Activated CD8-positive, alpha-beta memory T cell treated with anti-CD3 and anti-CD28 coated beads for 4 hours (primary cell): ENCODE results near the gene MYO5A.
"Not testable (repeated sequence)": the region's sequence is repeated elsewhere in the genome, so short reads cannot be mapped to it uniquely, and the experiment has no call there.

Experiments
- DNase-seq, 2 donors: peaks; one replicate each; pipeline ENCODE4 v3.0.0-alpha.2; 2020; ENCODE audit warnings: low read depth in 2 of 2

The MYO5A gene

GRCh38 chr15:52463638-52464037 lies 65.0 kb downstream of the MYO5A start:
- DNase-seq = no peak

DNA sequence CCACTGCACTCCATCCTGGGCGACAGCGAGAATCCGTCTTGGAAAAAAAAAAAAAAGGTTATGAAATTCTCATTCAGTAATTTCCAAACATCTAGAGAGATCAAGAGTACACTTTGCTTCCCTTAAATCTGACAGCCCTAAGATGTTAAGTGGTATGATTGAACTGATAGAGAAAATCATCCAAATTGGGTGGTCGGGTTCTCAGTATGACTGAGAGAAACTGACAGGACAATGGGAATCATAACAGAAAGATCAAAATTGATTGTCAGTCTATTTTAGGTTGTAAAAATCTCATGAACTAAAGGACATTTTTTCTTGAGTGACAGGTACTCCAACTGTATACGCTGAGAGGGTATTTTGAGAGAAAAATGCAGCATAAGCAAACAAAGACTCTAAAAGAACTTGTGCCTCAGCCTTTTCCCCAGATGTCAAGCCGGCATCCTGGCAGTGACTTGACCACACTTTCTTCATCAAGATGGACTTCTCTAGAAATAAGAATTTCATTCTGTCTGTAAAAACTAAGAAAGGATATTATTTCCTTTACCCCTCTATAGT lies 65.8 kb downstream of the MYO5A start:
- no peak for DNase-seq

DNA sequence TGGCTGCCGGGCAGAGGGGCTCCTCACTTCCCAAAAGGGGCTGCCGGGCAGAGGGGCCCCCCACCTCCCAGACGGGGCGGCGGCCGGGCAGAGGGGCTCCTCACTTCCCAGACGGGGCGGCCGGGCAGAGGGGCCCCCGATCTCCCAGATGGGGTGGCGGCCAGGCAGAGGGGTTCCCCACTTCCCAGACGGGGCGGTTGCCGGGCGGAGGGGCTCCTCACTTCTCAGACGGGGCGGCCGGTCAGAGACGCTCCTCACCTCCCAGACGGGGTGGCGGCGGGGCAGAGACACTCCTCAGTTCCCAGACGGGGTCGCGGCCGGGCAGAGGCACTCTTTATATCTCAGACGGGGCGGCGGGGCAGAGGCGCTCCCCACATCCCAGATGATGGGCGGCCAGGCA lies 69.0 kb downstream of the MYO5A start:
- DNase-seq = not testable (repeated sequence)

GRCh38 chr15:52459265-52459664 lies 69.4 kb downstream of the MYO5A start:
- not testable (repeated sequence) for DNase-seq

DNA sequence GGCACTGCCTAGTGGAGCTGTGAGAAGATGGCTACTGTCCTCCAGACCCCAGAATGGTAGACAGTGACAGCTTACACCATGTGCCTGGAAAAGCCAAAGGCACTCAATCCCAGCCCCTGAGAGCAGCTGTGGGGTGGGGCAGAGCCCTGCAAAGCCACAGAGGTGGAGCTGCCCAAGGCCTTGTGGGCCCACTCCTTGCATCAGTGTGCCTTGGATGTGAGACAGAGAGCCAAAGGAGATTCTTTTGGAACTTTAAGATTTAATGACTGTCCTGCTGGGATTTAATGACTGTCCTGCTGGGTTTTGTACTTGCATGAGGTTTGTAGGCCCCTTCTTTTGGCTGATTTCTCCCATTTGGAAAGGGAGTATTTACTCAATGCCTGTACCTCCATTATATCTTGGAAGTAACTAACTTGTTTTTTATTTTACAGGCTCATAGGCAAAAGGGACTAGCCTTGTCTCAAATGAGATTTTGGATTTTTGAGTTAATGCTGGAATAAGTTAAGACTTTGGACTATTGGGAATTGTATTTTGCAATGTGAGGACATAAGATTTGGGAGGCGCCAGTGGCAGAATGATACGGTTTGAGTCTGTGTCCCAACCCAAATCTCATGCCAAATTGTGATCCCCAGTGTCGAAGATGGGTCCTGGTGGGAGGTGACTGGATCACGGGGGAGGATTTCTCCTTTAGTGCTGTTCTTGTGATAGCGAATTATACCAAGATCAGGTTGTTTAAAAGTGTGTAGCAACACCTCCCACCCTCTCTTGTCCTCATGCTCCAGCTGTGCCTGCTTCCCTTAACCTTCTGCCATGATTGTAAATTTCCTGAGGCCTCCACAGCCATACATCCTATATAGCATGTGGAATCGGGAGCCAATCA lies 80.4 kb downstream of the MYO5A start:
- DNase-seq = no peak

DNA sequence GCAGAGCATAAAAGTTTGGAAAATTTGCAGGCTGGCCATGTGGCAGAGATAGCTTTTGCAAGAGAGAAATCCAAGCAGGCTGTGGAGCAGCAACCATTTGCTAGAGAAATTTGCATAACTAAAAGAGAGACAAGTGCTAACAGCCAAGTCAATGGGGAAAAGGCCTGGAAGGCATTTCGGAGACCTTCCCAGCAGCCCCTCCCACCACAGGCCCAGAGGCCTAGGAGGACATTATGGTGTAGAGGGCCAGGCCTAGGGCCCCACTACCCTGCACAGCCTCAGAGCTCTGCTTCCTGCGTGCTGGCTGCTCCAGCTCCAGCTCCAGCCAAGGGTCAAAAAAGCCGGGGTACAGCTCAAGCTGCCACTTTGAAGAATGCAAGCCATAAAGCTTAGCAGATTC lies 82.7 kb downstream of the MYO5A start:
- DNase-seq = no peak

GRCh38 chr15:52445553-52445952 lies 83.1 kb downstream of the MYO5A start:
- DNase-seq = no peak

DNA sequence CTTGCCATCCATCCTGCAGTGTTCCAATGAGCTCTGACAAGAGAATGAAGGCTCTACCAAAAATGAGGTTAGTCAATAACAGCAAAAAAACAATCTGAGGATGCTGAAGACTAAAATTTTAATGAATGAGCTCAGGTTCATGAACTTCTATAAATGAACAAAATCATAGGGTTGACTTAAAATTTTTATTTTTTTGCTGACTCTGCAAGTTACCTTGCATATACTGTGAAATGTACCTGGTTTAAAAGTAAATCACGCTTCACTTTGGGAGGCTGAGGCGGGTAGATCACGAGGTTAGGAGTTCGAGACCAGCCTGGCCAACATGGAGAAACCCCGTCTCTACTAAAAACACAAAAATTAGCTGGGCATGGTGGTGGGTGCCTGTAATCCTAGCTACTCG lies 85.5 kb downstream of the MYO5A start:
- DNase-seq = not testable (repeated sequence)

GRCh38 chr15:52441841-52442240 lies 86.8 kb downstream of the MYO5A start:
- no peak for DNase-seq

DNA sequence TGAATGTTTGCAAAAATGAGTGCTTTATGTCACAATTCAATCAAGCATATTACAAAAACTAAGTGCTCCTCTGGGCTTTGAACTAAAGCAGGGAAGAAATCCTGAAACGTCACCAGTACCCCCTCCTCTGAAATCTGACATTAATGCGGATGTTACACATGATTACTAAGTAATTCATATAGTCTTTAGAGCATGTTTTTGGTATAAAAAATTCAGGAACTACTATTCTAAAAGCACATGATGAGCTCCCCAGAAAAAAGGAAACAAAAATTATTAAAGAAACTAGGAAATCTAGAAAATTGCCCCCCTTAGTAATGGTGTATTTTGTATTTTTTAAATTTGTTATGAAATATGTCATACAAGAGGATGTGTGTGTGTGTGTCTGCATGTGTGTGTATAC lies 87.7 kb downstream of the MYO5A start:
- no peak for DNase-seq

- peak in 1 of 2 donors; percentile 11 for DNase-seq
Observed at GRCh38 chr15:52440414-52440813, 88.3 kb downstream of the MYO5A start.

DNA sequence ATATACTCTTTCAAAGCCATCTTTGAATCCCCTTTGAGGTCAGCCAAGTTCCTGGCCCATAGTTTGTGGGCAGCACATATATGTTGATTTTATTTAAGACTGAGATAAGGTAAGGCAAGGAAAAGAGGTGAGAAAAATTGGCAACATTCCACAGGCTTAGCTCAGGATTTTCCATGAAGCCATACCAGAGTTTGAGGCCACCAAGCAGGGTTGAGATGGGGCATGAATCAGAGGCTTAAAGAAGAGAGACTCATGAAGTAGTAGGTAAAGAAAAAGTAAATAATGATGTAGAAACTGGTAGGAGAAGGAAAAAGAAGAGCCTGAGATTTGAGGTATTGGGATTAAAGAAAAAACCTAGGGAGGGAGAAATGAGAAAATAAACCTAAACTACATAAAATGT lies 89.2 kb downstream of the MYO5A start:
- DNase-seq = no peak

GRCh38 chr15:52439042-52439441 lies 89.6 kb downstream of the MYO5A start:
- not testable (repeated sequence) for DNase-seq

GRCh38 chr15:52438047-52438446 lies 90.6 kb downstream of the MYO5A start:
- DNase-seq = no peak

DNA sequence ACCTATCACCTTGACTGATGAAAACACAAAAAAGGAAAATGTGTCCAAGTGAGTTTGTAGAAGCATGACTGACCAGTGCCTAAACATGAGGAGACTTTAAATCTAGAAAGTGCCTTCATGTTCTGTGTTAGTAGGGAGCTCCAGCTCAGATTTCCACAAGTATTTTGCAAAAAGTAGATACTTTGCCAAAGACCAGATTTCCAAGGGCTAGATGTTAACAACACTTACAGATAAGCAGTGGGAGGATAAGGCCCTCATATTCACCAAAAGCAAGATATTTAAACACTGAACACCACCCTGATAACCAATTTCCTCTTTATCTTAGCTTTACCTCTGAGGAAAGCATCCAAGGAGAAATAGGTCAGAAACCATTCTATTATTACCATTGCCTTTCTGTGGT lies 91.0 kb downstream of the MYO5A start:
- DNase-seq = no peak

DNA sequence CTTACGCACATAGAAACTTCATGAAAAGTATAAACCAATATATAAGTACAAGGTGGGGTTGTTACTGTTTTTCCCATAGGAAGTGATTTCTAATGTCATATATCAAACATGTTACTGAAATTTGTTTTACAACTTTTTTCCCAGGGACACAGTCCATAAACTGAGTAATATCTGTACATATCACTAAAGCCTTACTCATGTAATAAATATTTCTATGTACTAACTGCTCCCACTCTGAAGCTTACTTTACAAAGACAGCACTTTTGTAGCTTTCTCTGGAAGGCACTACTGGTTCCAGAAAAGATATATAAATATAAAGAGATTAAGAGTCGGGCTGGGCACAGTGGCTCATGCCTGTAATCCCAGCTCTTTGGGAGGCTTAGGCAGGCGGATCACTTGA lies 91.7 kb downstream of the MYO5A start:
- DNase-seq = no peak

GRCh38 chr15:52434885-52435284 lies 93.8 kb downstream of the MYO5A start:
- no peak for DNase-seq

DNA sequence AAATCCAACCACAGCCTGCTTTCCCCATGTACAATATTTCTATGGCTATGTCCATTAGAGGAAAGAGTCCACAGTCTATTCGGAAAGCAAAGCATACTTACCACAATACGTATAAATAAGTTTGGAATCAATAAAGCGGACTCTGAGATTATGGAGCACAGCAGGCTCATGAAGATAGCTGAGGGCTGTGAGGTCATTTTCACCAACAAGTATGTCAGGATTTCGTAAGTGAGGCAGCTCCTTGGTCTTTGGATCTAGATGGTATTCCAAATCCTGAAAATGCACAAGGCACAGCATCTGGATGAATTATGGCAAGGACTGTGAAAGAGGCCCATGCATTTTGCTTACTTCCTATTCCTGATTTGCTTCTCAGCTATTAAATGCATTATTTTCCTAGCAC lies 100.4 kb downstream of the MYO5A start:
- DNase-seq = no peak

GRCh38 chr15:52427804-52428203 lies 100.9 kb downstream of the MYO5A start:
- no peak for DNase-seq

- DNase-seq = no peak
Observed at GRCh38 chr15:52424856-52425431, 103.7 kb downstream of the MYO5A start.

GRCh38 chr15:52423852-52424251 lies 104.8 kb downstream of the MYO5A start:
- no peak for DNase-seq

DNA sequence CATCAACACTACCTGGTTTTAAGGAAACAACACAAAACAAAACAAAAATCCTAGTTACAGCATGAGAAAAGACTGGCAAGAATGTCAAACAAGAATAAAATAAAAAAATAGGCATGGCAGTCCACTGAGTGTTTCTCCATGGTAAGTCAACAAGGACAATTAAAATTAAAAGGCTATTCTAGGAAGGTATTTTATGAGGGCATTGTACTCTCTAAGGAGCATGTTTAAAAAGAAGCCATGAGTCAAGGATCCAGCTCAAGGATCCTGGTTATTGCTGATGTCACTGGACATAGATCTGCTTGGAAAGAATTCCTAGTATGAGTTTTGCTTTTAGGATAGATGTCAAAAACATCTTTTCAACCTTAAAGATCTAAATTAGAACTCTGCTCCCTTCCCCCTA lies 106.7 kb downstream of the MYO5A start:
- no peak for DNase-seq

- no peak for DNase-seq
Observed at GRCh38 chr15:52421029-52421428, 107.7 kb downstream of the MYO5A start.
